Measurements from ENCODE around the gene CIB2.

DNA sequence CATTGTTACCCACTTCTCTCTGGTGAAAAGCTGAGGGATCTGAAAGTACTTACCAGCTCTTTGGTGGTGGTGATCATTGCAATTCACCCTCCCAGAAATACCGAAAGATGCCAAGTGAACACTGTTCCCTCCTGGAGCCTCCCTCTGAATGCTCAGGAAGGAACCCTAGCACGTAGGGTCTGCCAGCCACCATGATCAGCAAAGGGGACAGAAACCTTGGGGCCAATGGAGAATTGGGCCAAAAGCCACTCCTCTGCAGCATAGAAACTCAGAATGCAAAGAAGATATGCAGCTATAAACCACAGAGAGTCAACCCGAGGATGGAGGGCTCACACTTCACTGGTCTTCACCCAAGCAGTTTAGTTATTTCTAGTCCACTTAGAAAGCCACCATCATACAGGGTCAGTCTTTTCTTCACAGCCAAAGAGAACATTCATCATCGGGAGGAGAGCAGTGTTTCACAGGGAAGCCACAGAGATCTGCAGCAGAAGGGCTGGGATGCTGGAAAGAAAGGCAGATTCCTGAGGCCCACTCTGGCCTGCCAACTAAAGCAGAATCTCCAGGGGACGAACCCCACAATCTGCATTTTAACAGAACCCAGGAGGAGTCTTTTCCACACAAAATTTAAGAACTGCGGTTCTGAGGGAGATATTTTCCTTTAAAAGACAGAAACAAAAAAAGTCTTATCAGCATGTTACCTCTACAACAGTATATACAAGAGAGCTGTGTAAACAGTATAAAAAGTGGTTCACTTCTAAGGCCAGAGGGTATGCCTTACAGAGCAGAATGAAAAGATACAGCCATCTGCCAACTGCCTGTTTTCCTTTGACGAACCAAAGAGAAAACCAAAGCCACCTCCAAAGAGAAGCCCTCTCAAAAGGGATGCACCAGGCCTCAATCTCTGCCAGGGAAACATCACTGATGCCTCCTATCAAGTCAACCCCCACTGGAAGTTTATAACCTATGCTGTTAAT, 65.0 kb downstream of the CIB2 start:
- TF ChIP-seq, protein P1, sequence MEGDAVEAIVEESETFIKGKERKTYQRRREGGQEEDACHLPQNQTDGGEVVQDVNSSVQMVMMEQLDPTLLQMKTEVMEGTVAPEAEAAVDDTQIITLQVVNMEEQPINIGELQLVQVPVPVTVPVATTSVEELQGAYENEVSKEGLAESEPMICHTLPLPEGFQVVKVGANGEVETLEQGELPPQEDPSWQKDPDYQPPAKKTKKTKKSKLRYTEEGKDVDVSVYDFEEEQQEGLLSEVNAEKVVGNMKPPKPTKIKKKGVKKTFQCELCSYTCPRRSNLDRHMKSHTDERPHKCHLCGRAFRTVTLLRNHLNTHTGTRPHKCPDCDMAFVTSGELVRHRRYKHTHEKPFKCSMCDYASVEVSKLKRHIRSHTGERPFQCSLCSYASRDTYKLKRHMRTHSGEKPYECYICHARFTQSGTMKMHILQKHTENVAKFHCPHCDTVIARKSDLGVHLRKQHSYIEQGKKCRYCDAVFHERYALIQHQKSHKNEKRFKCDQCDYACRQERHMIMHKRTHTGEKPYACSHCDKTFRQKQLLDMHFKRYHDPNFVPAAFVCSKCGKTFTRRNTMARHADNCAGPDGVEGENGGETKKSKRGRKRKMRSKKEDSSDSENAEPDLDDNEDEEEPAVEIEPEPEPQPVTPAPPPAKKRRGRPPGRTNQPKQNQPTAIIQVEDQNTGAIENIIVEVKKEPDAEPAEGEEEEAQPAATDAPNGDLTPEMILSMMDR (IDR thresholded peaks at IDR 0.05): no peak
- TF ChIP-seq POLR2A (IDR thresholded peaks at IDR 0.05): no peak
